GM23338 (cell line): ENCODE data around the gene LCOR. TPM values are rescaled to one million over a fixed set of nuclear protein-coding genes. Genes with fewer than 3 reads are reported as not detected.

Source experiments
- ATAC-seq: fragments of 200-7000 bp; cut with Tn5 transposase; 3 replicates; pipeline ENCODE4 v1.9.1; 2020
- DNase-seq: peaks from one replicate; pipeline ENCODE4 v3.0.0-alpha.2; 2015; ENCODE audit warnings: low spot score
- H2AFZ ChIP-seq: fragments of 200-600 bp; sonication (generic); 2 replicates; pipeline ENCODE4 v1.8.0; 2016; ENCODE audit warnings: antibody characterized with exemption, mild to moderate bottlenecking, moderate library complexity
- H3F3A ChIP-seq: fragments of 200-600 bp; sonication (generic); replicated peaks from 2 replicates; pipeline ENCODE4 v1.8.0; 2017; ENCODE audit warnings: antibody characterized with exemption, mixed run types, low read depth
- H3K27ac ChIP-seq: fragments of 200-600 bp; sonication (generic); 2 replicates; pipeline ENCODE4 v1.6.1; 2016; ENCODE audit warnings: low read depth
- H3K27me3 ChIP-seq: fragments of 200-600 bp; sonication (generic); 2 replicates; pipeline ENCODE4 v1.8.0; 2016; ENCODE audit warnings: mild to moderate bottlenecking, mixed run types, moderate library complexity; ENCODE audit not compliant: insufficient read depth
- H3K36me3 ChIP-seq: fragments of 200-600 bp; sonication (generic); 2 replicates; pipeline ENCODE4 v1.8.0; 2016; ENCODE audit warnings: mild to moderate bottlenecking; ENCODE audit not compliant: insufficient read depth
- H3K4me1 ChIP-seq: fragments of 200-600 bp; sonication (generic); 2 replicates; pipeline ENCODE4 v1.8.0; 2016; ENCODE audit warnings: mild to moderate bottlenecking, moderate library complexity; ENCODE audit not compliant: insufficient read depth
- H3K4me2 ChIP-seq: fragments of 200-600 bp; sonication (generic); 2 replicates; pipeline ENCODE4 v1.7.1; 2017; ENCODE audit warnings: mixed run types
- H3K4me3 ChIP-seq: fragments of 200-600 bp; sonication (generic); 2 replicates; pipeline ENCODE4 v1.6.1; 2016; ENCODE audit warnings: mixed run types
- H3K79me2 ChIP-seq: fragments of 200-600 bp; sonication (generic); replicated peaks from 2 replicates; pipeline ENCODE4 v1.8.0; 2017; ENCODE audit warnings: mild to moderate bottlenecking; ENCODE audit not compliant: insufficient read depth
- H3K9me2 ChIP-seq: fragments of 200-600 bp; sonication (generic); 2 replicates; pipeline ENCODE4 v1.8.0; 2017; ENCODE audit not compliant: insufficient read depth
- H4K20me1 ChIP-seq: fragments of 200-600 bp; sonication (generic); replicated peaks from 2 replicates; pipeline ENCODE4 v1.8.0; 2017; ENCODE audit warnings: mild to moderate bottlenecking; ENCODE audit not compliant: insufficient read depth
- H3K27ac Mint-ChIP-seq: 2 replicates; pipeline ENCODE4 v1.8.0; 2020; ENCODE audit warnings: inconsistent platforms, mild to moderate bottlenecking, moderate library complexity, mixed read lengths
- H3K27me3 Mint-ChIP-seq: 3 replicates; pipeline ENCODE4 v1.8.0; 2022; ENCODE audit warnings: low read depth, mild to moderate bottlenecking, moderate library complexity, mixed read lengths, inconsistent platforms; ENCODE audit not compliant: insufficient read depth, poor library complexity
- H3K36me3 Mint-ChIP-seq: 3 replicates; pipeline ENCODE4 v1.8.0; 2021; ENCODE audit warnings: low read depth, mild to moderate bottlenecking, inconsistent platforms, moderate library complexity, mixed read lengths
- H3K4me1 Mint-ChIP-seq: 3 replicates; pipeline ENCODE4 v1.8.0; 2020; ENCODE audit warnings: mild to moderate bottlenecking, inconsistent platforms, mixed read lengths
- H3K4me3 Mint-ChIP-seq: 3 replicates; pipeline ENCODE4 v1.8.0; 2021; ENCODE audit warnings: moderate library complexity, mild to moderate bottlenecking, inconsistent platforms, mixed read lengths
- H3K9me3 Mint-ChIP-seq: 3 replicates; pipeline ENCODE4 v1.8.0; 2020; ENCODE audit warnings: moderate library complexity, mild to moderate bottlenecking, inconsistent platforms, mixed read lengths
- CREB1 ChIP-seq: fragments of 250-450 bp; sonication (Bioruptor Pico); IDR thresholded peaks from 2 replicates; pipeline ENCODE4 v1.5.0; 2020; ENCODE audit warnings: low read depth, mild to moderate bottlenecking, moderate library complexity
- EZH2 ChIP-seq: fragments of 200-600 bp; sonication (generic); IDR thresholded peaks from one replicate; pipeline ENCODE4 v1.8.0; 2017; ENCODE audit warnings: antibody characterized with exemption, mild to moderate bottlenecking, low read depth; ENCODE audit not compliant: unreplicated experiment
- EZH2phosphoT487 ChIP-seq: fragments of 200-600 bp; sonication (generic); IDR thresholded peaks from one replicate; pipeline ENCODE4 v1.8.1; 2018; ENCODE audit warnings: antibody characterized with exemption; ENCODE audit not compliant: unreplicated experiment
- JUNB ChIP-seq: IDR thresholded peaks from one replicate; pipeline ENCODE4 v1.6.1; 2016; ENCODE audit warnings: antibody characterized with exemption; ENCODE audit not compliant: unreplicated experiment
- NANOG ChIP-seq: IDR thresholded peaks from 2 replicates; pipeline ENCODE4 v1.6.1; 2016; ENCODE audit warnings: antibody characterized with exemption, borderline replicate concordance
- POLR2AphosphoS5 ChIP-seq: IDR thresholded peaks from 2 replicates; pipeline ENCODE4 v1.6.1; 2016; ENCODE audit warnings: antibody characterized with exemption, low read depth
- STAT1 ChIP-seq: IDR thresholded peaks from one replicate; pipeline ENCODE4 v1.6.1; 2016; ENCODE audit warnings: antibody characterized with exemption; ENCODE audit not compliant: unreplicated experiment
- ZNF114 ChIP-seq: fragments of 250-450 bp; sonication (Bioruptor Pico); IDR thresholded peaks from 2 replicates; pipeline ENCODE4 v1.5.0; 2020; ENCODE audit warnings: mild to moderate bottlenecking, moderate library complexity
- ZNF331 ChIP-seq: fragments of 250-450 bp; sonication (Bioruptor Pico); IDR thresholded peaks from 2 replicates; pipeline ENCODE4 v1.5.0; 2020; ENCODE audit warnings: low read depth, mild to moderate bottlenecking, moderate library complexity
- polyA plus RNA-seq: library from polyadenylated mRNA; unstranded; fragments of >200 nt; fragmentation: Nextera tagmentation; extraction: Ambion mirVana; gene quantifications from 2 replicates; pipeline ENCODE4 v1.2.1, GENCODE V29; 2016
- total RNA-seq: library from RNA; depleted of rRNA; stranded (reverse); fragments of >200 nt; shearing (Covaris generic); gene quantifications from 2 replicates; pipeline ENCODE4 v1.2.3, GENCODE V29; 2014
- TF ChIP-seq, protein P1 (sequence below): IDR thresholded peaks from one replicate; pipeline ENCODE4 v1.6.1; 2018; ENCODE audit warnings: antibody characterized with exemption; ENCODE audit not compliant: unreplicated experiment
- TF ChIP-seq, protein P2 (sequence below): fragments of 250-450 bp; sonication (Bioruptor Pico); IDR thresholded peaks from 2 replicates; pipeline ENCODE4 v1.5.0; 2020; ENCODE audit warnings: mild to moderate bottlenecking, moderate library complexity
- TF ChIP-seq, protein P3 (sequence below): IDR thresholded peaks from 2 replicates; pipeline ENCODE4 v1.6.1; 2016; ENCODE audit warnings: antibody characterized with exemption
- TF ChIP-seq, protein P4 (sequence below), 2 experiments: fragments of 200-600 bp in 1 of 2; sonication (generic) in 1 of 2; conservative IDR thresholded peaks; 2 replicates each; pipeline versions ENCODE4 v1.5.1 to v1.6.1; 2016 to 2017; ENCODE audit warnings: antibody characterized with exemption in 2 of 2, low read depth in 2 of 2, mild to moderate bottlenecking in 2 of 2, moderate library complexity in 1 of 2

LCOR gene
- total and polyA plus RNA-seq, 2 experiments from 2014 or later = 6.9 to 14.9 TPM

DNA sequence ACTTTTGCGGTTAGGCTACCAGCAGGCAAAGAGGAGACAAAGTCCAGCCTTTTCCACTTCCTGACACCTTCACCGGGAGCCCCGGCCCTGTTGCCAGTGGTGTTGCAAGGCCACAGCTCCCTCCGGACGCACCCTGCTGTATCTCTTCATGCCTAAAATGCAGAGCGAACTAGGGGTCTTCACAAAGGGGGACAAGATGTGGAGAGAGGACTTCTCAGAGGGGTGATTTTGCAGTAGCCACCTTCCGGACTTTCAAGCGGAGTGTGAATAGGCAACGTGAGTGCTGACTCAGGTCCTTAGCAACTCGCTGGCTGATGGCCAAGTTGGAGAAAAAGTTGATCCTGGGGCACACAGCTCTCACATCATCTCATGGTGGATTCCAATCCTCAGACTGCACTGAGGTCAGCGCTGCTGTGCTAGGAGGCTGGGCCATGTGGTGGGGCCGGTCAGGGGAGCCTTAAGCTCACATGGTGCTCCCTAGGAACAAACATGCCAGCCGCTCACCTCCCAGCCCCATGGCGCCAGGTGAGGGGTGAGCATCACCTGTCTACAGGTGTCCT lies 166.3 kb downstream of the LCOR start:
- Histone ChIP-seq H3K27me3 (no peaks in the 10 kb centered on the region), H4K20me1 (no peaks in the 10 kb centered on the region), H2AFZ (no peak overlapping the region), H3K36me3 (no peaks in the 10 kb centered on the region), H3K9me2 (no peaks in the 10 kb centered on the region), H3K4me3 (no peak overlapping the region), H3K27ac (no peak overlapping the region), H3F3A (no peaks in the 10 kb centered on the region), H3K79me2 (no peaks in the 10 kb centered on the region), H3K4me2 (no peak overlapping the region), H3K4me1 (no peaks in the 10 kb centered on the region)
- H3K27ac Mint-ChIP-seq = no peak overlapping the region
- no peaks in the 10 kb centered on the region for H3K9me3 Mint-ChIP-seq
- no peaks in the 10 kb centered on the region for H3K36me3 Mint-ChIP-seq
- H3K4me3 Mint-ChIP-seq = no peak overlapping the region
- no peaks in the 10 kb centered on the region for H3K4me1 Mint-ChIP-seq
- DNase-seq = no peak
- ATAC-seq = no peak
- TF ChIP-seq, protein P1, sequence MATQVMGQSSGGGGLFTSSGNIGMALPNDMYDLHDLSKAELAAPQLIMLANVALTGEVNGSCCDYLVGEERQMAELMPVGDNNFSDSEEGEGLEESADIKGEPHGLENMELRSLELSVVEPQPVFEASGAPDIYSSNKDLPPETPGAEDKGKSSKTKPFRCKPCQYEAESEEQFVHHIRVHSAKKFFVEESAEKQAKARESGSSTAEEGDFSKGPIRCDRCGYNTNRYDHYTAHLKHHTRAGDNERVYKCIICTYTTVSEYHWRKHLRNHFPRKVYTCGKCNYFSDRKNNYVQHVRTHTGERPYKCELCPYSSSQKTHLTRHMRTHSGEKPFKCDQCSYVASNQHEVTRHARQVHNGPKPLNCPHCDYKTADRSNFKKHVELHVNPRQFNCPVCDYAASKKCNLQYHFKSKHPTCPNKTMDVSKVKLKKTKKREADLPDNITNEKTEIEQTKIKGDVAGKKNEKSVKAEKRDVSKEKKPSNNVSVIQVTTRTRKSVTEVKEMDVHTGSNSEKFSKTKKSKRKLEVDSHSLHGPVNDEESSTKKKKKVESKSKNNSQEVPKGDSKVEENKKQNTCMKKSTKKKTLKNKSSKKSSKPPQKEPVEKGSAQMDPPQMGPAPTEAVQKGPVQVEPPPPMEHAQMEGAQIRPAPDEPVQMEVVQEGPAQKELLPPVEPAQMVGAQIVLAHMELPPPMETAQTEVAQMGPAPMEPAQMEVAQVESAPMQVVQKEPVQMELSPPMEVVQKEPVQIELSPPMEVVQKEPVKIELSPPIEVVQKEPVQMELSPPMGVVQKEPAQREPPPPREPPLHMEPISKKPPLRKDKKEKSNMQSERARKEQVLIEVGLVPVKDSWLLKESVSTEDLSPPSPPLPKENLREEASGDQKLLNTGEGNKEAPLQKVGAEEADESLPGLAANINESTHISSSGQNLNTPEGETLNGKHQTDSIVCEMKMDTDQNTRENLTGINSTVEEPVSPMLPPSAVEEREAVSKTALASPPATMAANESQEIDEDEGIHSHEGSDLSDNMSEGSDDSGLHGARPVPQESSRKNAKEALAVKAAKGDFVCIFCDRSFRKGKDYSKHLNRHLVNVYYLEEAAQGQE = no peak
- TF ChIP-seq ZNF114 (CRISPR knock-in tag) (no peak), NANOG (no peak), EZH2phosphoT487 (no peak), POLR2AphosphoS5 (no peak), EZH2 (no peak), STAT1 (no peak), CREB1 (CRISPR knock-in tag) (no peak), ZNF331 (CRISPR knock-in tag) (no peak), JUNB (no peak)
- TF ChIP-seq, protein P2, sequence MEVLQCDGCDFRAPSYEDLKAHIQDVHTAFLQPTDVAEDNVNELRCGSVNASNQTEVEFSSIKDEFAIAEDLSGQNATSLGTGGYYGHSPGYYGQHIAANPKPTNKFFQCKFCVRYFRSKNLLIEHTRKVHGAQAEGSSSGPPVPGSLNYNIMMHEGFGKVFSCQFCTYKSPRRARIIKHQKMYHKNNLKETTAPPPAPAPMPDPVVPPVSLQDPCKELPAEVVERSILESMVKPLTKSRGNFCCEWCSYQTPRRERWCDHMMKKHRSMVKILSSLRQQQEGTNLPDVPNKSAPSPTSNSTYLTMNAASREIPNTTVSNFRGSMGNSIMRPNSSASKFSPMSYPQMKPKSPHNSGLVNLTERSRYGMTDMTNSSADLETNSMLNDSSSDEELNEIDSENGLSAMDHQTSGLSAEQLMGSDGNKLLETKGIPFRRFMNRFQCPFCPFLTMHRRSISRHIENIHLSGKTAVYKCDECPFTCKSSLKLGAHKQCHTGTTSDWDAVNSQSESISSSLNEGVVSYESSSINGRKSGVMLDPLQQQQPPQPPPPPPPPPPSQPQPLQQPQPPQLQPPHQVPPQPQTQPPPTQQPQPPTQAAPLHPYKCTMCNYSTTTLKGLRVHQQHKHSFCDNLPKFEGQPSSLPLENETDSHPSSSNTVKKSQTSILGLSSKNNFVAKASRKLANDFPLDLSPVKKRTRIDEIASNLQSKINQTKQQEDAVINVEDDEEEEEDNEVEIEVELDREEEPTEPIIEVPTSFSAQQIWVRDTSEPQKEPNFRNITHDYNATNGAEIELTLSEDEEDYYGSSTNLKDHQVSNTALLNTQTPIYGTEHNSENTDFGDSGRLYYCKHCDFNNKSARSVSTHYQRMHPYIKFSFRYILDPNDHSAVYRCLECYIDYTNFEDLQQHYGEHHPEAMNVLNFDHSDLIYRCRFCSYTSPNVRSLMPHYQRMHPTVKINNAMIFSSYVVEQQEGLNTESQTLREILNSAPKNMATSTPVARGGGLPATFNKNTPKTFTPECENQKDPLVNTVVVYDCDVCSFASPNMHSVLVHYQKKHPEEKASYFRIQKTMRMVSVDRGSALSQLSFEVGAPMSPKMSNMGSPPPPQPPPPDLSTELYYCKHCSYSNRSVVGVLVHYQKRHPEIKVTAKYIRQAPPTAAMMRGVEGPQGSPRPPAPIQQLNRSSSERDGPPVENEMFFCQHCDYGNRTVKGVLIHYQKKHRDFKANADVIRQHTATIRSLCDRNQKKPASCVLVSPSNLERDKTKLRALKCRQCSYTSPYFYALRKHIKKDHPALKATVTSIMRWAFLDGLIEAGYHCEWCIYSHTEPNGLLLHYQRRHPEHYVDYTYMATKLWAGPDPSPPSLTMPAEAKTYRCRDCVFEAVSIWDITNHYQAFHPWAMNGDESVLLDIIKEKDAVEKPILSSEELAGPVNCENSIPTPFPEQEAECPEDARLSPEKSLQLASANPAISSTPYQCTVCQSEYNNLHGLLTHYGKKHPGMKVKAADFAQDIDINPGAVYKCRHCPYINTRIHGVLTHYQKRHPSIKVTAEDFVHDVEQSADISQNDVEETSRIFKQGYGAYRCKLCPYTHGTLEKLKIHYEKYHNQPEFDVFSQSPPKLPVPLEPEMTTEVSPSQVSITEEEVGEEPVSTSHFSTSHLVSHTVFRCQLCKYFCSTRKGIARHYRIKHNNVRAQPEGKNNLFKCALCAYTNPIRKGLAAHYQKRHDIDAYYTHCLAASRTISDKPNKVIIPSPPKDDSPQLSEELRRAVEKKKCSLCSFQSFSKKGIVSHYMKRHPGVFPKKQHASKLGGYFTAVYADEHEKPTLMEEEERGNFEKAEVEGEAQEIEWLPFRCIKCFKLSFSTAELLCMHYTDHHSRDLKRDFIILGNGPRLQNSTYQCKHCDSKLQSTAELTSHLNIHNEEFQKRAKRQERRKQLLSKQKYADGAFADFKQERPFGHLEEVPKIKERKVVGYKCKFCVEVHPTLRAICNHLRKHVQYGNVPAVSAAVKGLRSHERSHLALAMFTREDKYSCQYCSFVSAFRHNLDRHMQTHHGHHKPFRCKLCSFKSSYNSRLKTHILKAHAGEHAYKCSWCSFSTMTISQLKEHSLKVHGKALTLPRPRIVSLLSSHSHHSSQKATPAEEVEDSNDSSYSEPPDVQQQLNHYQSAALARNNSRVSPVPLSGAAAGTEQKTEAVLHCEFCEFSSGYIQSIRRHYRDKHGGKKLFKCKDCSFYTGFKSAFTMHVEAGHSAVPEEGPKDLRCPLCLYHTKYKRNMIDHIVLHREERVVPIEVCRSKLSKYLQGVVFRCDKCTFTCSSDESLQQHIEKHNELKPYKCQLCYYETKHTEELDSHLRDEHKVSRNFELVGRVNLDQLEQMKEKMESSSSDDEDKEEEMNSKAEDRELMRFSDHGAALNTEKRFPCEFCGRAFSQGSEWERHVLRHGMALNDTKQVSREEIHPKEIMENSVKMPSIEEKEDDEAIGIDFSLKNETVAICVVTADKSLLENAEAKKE = no peak
- TF ChIP-seq, protein P3, sequence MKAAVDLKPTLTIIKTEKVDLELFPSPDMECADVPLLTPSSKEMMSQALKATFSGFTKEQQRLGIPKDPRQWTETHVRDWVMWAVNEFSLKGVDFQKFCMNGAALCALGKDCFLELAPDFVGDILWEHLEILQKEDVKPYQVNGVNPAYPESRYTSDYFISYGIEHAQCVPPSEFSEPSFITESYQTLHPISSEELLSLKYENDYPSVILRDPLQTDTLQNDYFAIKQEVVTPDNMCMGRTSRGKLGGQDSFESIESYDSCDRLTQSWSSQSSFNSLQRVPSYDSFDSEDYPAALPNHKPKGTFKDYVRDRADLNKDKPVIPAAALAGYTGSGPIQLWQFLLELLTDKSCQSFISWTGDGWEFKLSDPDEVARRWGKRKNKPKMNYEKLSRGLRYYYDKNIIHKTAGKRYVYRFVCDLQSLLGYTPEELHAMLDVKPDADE = no peak
- TF ChIP-seq, protein P4, sequence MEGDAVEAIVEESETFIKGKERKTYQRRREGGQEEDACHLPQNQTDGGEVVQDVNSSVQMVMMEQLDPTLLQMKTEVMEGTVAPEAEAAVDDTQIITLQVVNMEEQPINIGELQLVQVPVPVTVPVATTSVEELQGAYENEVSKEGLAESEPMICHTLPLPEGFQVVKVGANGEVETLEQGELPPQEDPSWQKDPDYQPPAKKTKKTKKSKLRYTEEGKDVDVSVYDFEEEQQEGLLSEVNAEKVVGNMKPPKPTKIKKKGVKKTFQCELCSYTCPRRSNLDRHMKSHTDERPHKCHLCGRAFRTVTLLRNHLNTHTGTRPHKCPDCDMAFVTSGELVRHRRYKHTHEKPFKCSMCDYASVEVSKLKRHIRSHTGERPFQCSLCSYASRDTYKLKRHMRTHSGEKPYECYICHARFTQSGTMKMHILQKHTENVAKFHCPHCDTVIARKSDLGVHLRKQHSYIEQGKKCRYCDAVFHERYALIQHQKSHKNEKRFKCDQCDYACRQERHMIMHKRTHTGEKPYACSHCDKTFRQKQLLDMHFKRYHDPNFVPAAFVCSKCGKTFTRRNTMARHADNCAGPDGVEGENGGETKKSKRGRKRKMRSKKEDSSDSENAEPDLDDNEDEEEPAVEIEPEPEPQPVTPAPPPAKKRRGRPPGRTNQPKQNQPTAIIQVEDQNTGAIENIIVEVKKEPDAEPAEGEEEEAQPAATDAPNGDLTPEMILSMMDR (conservative IDR thresholded peaks at IDR 0.05; ENCODE audit: low read depth in 2 of 2) = no peak
- H3K27me3 Mint-ChIP-seq = peaks cover 4% of the 10 kb centered on the region
